ENCODE data around the gene MAP1LC3B.

MAP1LC3B gene

DNA sequence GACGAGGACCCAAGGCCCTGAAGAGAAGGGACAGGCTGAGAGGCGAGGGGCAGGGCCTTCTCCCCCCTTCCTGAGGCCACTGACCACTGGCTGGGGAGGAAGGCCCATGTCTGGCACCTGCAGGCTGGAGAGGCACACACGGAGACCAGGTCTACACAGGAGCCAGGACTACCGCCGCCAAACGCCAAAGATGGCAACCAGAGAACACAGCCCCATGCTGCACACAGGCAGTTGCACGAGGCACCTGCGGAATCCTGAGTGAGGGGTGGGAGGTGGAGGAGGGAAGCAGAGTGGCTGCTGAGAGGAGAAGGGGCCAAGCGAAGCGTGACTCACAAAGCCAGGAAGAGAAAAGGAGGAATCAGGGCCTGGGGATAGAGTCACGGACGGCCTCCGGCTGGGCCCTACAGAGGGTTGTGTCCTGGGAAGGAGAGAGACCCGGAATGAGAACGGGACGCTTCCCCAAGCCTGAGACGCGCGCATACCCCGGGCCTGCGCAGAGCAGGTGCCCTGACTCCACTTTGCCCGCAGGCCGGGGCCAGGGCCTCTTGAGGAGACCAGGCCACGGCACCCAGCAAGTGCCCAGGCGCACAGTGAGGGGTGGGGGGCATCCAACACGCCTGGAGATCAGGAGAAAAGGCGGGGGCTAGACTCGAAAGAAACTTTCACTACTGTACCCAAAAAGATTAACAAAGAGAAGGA, 46.3 kb upstream of the MAP1LC3B start:
- no peak for DNase-seq (ENCODE audit: extremely low read depth, low read depth)
- no peak overlapping the region for H3K4me3 ChIP-seq (replicated peaks; ENCODE audit: low read depth, low read length)
- TF ChIP-seq, protein P1, sequence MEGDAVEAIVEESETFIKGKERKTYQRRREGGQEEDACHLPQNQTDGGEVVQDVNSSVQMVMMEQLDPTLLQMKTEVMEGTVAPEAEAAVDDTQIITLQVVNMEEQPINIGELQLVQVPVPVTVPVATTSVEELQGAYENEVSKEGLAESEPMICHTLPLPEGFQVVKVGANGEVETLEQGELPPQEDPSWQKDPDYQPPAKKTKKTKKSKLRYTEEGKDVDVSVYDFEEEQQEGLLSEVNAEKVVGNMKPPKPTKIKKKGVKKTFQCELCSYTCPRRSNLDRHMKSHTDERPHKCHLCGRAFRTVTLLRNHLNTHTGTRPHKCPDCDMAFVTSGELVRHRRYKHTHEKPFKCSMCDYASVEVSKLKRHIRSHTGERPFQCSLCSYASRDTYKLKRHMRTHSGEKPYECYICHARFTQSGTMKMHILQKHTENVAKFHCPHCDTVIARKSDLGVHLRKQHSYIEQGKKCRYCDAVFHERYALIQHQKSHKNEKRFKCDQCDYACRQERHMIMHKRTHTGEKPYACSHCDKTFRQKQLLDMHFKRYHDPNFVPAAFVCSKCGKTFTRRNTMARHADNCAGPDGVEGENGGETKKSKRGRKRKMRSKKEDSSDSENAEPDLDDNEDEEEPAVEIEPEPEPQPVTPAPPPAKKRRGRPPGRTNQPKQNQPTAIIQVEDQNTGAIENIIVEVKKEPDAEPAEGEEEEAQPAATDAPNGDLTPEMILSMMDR (IDR thresholded peaks at IDR 0.05; ENCODE audit: low read depth, low read length, missing control alignments), result no peak

DNA sequence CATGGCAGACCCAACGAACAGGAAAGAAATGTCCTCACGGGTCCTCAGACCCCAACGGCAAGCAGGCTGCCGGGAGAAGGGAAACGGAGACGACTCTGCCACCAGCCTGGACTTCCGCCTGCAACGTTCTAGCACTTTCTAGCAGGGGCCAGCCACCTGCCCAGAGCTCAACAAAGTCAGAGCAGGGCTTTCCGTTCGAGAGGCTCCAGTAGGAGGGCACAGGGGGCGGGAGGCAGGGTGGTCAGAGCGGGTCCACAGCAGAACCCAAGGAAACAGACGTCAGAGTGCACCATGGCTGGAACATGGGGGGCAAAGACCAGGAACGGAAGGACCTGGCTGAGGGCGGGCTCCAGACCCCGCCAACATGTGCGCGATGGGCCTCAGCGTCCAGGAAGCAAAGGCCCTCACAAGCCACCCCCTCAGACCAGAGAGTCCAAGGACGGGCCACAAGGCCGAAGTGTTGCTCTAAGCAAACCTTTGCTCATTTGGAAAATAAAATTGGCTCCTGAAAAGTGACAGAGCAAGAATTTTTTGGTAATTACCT, 45.5 kb upstream of the MAP1LC3B start:
- H3K4me3 ChIP-seq (replicated peaks; ENCODE audit: low read depth, low read length), result no peak overlapping the region
- no peak for DNase-seq (ENCODE audit: extremely low read depth, low read depth)
- TF ChIP-seq, protein P1 (IDR thresholded peaks at IDR 0.05; ENCODE audit: low read depth, low read length, missing control alignments), result no peak

GRCh38 chr16:87347932-87348615, 44.1 kb upstream of the MAP1LC3B start:
- TF ChIP-seq, protein P1 (IDR thresholded peaks at IDR 0.05; ENCODE audit: low read depth, low read length, missing control alignments), result no peak

GRCh38 chr16:87348616-87349157, 43.4 kb upstream of the MAP1LC3B start:
- TF ChIP-seq, protein P1 (IDR thresholded peaks at IDR 0.05; ENCODE audit: low read depth, low read length, missing control alignments), result no peak
- no peak overlapping the region for H3K4me3 ChIP-seq (replicated peaks; ENCODE audit: low read depth, low read length)
- no peak for DNase-seq (ENCODE audit: extremely low read depth, low read depth)

More at GRCh38 chr16:87347932-87348615, 44.1 kb upstream of the MAP1LC3B start:
- DNase-seq (ENCODE audit: extremely low read depth, low read depth), result no peak
- no peak overlapping the region for H3K4me3 ChIP-seq (replicated peaks; ENCODE audit: low read depth, low read length)

DNA sequence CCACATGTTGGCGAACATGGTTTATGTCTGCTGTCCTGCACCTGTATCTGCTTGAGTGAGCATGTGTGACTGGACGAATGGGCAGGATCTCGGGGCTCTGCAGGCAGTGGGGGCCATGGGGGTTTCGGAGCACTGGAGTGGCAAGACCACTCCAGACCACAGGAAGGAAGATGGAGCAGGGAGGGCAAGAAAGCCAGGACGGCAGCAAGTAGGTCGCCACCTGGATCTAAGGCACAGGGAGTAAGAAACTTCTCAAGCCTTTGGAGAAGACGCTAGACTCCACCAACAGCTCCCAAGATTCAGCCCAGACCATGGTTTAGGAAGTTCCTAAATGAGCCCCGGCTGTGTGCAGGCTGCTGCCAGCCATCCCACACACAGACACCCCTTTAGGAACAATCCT, 42.1 kb upstream of the MAP1LC3B start:
- DNase-seq (ENCODE audit: extremely low read depth, low read depth), result no peak
- TF ChIP-seq, protein P1 (IDR thresholded peaks at IDR 0.05; ENCODE audit: low read depth, low read length, missing control alignments), result no peak
- no peak overlapping the region for H3K4me3 ChIP-seq (replicated peaks; ENCODE audit: low read depth, low read length)

DNA sequence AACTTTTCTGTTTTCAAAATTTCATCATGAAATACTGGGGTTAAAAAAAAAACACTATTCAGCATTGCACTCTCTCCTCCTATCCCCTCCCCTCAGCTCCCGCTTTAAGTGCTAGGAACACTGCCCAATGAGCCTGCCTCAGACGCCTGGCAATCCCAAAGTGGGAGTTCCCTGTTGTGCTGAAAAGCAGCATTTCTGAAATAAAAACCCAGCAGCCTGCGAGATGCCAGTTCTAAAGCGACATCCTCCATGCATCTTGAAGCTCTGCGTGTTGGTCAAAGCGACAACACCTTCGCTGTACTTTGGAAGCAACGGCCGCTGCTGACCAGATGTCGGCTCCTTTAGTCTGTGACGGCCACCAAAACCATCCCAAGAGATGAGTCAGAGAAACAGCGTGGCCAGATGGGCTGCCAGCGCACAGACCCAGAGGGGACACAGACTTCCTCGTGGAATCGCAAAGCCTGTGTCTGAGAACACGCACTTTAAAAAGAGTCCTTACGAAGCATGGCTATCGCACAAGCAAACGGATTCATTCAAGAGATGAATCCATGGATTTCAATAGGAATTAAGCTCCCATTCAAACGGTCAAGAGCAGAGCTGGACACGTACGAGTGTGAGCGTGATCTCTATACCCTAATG, 41.3 kb upstream of the MAP1LC3B start:
- TF ChIP-seq, protein P1 (IDR thresholded peaks at IDR 0.05; ENCODE audit: low read depth, low read length, missing control alignments), result no peak
- peak overlapping the region; percentile 21 for H3K4me3 ChIP-seq (replicated peaks; ENCODE audit: low read depth, low read length)
- DNase-seq (ENCODE audit: extremely low read depth, low read depth), result peak; percentile 48
